ENCODE results near the gene AMDHD1.

DNA sequence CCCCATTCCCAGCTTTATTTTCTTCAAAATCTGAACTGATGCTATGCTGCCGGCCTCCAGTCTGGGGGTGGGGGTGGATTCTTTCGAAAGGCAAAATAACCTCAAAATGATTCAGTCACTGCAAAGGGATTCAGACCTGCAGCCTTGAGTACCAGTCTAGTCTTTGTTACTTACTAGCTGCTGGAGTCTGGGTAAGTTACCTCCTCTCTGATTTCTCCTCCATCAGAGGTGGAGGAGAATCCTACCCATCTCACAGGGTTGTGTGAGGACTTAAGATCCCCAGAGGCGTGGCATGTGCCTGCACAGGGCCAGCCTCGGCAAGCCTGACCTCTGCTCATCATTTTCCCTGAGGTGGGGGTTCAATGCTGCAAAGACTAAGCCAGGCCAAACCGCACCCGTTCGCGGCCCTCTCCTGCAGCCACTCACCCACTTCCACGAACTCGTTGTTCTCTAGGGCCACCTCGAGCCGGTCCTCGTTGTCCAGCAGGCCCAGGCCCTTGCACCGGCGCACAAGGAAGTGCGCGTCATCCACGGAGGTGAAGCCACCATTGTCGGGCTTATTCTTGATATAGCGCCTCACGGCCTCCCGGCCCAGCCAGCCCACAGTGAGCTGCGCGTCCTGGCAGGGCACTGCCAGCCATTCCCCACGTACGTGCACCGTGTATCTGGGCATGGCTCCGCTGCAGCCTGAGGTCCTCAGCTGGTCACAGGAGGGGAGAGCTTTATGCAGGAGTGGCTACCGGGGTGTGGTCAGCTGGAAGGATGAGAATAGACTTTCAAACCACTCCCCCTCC, 52.3 kb downstream of the AMDHD1 start:
- TF ChIP-seq, protein P1, sequence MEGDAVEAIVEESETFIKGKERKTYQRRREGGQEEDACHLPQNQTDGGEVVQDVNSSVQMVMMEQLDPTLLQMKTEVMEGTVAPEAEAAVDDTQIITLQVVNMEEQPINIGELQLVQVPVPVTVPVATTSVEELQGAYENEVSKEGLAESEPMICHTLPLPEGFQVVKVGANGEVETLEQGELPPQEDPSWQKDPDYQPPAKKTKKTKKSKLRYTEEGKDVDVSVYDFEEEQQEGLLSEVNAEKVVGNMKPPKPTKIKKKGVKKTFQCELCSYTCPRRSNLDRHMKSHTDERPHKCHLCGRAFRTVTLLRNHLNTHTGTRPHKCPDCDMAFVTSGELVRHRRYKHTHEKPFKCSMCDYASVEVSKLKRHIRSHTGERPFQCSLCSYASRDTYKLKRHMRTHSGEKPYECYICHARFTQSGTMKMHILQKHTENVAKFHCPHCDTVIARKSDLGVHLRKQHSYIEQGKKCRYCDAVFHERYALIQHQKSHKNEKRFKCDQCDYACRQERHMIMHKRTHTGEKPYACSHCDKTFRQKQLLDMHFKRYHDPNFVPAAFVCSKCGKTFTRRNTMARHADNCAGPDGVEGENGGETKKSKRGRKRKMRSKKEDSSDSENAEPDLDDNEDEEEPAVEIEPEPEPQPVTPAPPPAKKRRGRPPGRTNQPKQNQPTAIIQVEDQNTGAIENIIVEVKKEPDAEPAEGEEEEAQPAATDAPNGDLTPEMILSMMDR (IDR thresholded peaks at IDR 0.05) = no peak
- TF ChIP-seq NR1H2 (CRISPR knock-in tag; IDR thresholded peaks at IDR 0.05) (no peak), ZNF138 (CRISPR knock-in tag; conservative IDR thresholded peaks at IDR 0.05) (no peak), RELA (CRISPR knock-in tag; IDR thresholded peaks at IDR 0.05; ENCODE audit: borderline replicate concordance) (no peak)
- TF ChIP-seq, protein P2, sequence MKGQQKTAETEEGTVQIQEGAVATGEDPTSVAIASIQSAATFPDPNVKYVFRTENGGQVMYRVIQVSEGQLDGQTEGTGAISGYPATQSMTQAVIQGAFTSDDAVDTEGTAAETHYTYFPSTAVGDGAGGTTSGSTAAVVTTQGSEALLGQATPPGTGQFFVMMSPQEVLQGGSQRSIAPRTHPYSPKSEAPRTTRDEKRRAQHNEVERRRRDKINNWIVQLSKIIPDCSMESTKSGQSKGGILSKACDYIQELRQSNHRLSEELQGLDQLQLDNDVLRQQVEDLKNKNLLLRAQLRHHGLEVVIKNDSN (CRISPR knock-in tag; IDR thresholded peaks at IDR 0.05) = no peak
- TF ChIP-seq, protein P3, sequence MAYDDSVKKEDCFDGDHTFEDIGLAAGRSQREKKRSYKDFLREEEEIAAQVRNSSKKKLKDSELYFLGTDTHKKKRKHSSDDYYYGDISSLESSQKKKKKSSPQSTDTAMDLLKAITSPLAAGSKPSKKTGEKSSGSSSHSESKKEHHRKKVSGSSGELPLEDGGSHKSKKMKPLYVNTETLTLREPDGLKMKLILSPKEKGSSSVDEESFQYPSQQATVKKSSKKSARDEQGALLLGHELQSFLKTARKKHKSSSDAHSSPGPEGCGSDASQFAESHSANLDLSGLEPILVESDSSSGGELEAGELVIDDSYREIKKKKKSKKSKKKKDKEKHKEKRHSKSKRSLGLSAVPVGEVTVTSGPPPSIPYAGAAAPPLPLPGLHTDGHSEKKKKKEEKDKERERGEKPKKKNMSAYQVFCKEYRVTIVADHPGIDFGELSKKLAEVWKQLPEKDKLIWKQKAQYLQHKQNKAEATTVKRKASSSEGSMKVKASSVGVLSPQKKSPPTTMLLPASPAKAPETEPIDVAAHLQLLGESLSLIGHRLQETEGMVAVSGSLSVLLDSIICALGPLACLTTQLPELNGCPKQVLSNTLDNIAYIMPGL (CRISPR knock-in tag; IDR thresholded peaks at IDR 0.05) = no peak
- TF ChIP-seq, protein P4, sequence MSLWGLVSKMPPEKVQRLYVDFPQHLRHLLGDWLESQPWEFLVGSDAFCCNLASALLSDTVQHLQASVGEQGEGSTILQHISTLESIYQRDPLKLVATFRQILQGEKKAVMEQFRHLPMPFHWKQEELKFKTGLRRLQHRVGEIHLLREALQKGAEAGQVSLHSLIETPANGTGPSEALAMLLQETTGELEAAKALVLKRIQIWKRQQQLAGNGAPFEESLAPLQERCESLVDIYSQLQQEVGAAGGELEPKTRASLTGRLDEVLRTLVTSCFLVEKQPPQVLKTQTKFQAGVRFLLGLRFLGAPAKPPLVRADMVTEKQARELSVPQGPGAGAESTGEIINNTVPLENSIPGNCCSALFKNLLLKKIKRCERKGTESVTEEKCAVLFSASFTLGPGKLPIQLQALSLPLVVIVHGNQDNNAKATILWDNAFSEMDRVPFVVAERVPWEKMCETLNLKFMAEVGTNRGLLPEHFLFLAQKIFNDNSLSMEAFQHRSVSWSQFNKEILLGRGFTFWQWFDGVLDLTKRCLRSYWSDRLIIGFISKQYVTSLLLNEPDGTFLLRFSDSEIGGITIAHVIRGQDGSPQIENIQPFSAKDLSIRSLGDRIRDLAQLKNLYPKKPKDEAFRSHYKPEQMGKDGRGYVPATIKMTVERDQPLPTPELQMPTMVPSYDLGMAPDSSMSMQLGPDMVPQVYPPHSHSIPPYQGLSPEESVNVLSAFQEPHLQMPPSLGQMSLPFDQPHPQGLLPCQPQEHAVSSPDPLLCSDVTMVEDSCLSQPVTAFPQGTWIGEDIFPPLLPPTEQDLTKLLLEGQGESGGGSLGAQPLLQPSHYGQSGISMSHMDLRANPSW (CRISPR knock-in tag; conservative IDR thresholded peaks at IDR 0.05; ENCODE audit: low read depth) = no peak
- TF ChIP-seq, protein P5, sequence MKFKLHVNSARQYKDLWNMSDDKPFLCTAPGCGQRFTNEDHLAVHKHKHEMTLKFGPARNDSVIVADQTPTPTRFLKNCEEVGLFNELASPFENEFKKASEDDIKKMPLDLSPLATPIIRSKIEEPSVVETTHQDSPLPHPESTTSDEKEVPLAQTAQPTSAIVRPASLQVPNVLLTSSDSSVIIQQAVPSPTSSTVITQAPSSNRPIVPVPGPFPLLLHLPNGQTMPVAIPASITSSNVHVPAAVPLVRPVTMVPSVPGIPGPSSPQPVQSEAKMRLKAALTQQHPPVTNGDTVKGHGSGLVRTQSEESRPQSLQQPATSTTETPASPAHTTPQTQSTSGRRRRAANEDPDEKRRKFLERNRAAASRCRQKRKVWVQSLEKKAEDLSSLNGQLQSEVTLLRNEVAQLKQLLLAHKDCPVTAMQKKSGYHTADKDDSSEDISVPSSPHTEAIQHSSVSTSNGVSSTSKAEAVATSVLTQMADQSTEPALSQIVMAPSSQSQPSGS (CRISPR knock-in tag; IDR thresholded peaks at IDR 0.05; ENCODE audit: borderline replicate concordance, low read depth) = no peak
